MCF 10A (cell line): ENCODE data around the gene PSD2. TPM values are rescaled to one million over a fixed set of nuclear protein-coding genes. Genes with fewer than 3 reads are reported as not detected.

Source experiments
- BruUV-seq: library from RNA; stranded (reverse); fragments of 400-500 nt; replicated peaks from 2 replicates; lab custom pipeline; 2021; lab: Mats Ljungman, UMichigan
- CTCF ChIA-PET: fragments of 300-600 bp; sonication (Branson Sonifier 250); formaldehyde crosslinking; extraction: SDS; loops from one replicate; lab custom pipeline; 2021; ENCODE audit warnings: antibody characterized with exemption, inconsistent platforms; lab: Yijun Ruan, JAX
- POLR2A ChIA-PET: fragments of 300-600, 350-650 bp; sonication (Branson Sonifier 250); formaldehyde crosslinking; extraction: SDS; loops from one replicate; lab custom pipeline; 2020; ENCODE audit warnings: antibody characterized with exemption, inconsistent platforms; lab: Yijun Ruan, JAX
- DNase-seq: peaks from one replicate; pipeline ENCODE4 v3.0.0-alpha.2; 2018; ENCODE audit not compliant: unreplicated experiment
- H3K27ac Mint-ChIP-seq: one replicate; pipeline ENCODE4 v1.8.0; 2022; ENCODE audit warnings: mild to moderate bottlenecking, low read depth, mixed read lengths; ENCODE audit not compliant: unreplicated experiment
- H3K27me3 Mint-ChIP-seq: one replicate; pipeline ENCODE4 v1.8.0; 2022; ENCODE audit warnings: mixed read lengths; ENCODE audit not compliant: insufficient read depth, unreplicated experiment
- H3K36me3 Mint-ChIP-seq: one replicate; pipeline ENCODE4 v1.8.0; 2022; ENCODE audit warnings: mild to moderate bottlenecking, moderate library complexity, mixed read lengths; ENCODE audit not compliant: insufficient read depth, unreplicated experiment
- H3K4me1 Mint-ChIP-seq: one replicate; pipeline ENCODE4 v1.8.0; 2022; ENCODE audit warnings: mixed read lengths; ENCODE audit not compliant: insufficient read depth, unreplicated experiment
- H3K4me3 Mint-ChIP-seq: one replicate; pipeline ENCODE4 v1.8.0; 2022; ENCODE audit warnings: mild to moderate bottlenecking, moderate library complexity, mixed read lengths; ENCODE audit not compliant: unreplicated experiment
- H3K9me3 Mint-ChIP-seq: one replicate; pipeline ENCODE4 v1.8.0; 2022; ENCODE audit warnings: mixed read lengths; ENCODE audit not compliant: unreplicated experiment
- intact Hi-C: fragments of 100-400 bp; cut with micrococcal nuclease; formaldehyde crosslinking; loops from 2 replicates; pipeline ENCODE4 v1.14.1; 2022
- total RNA-seq: library from RNA; stranded (reverse); gene quantifications from 2 replicates; pipeline ENCODE4 v1.2.3, GENCODE V29; 2022
- TF ChIP-seq, protein P1 (sequence below): fragments of 200-600 bp; IDR thresholded peaks from one replicate; pipeline ENCODE4 v1.8.0; 2022; ENCODE audit warnings: antibody characterized with exemption, mild to moderate bottlenecking; ENCODE audit not compliant: unreplicated experiment

The PSD2 gene
- total RNA-seq, 1 experiment from 2014 or later: not detected

GRCh38 chr5:139862803-139863202, 67.2 kb downstream of the PSD2 start:
- H3K4me1 Mint-ChIP-seq: no peaks in the 10 kb centered on the region
- H3K27ac Mint-ChIP-seq: no peak overlapping the region
- H3K9me3 Mint-ChIP-seq: no peaks in the 10 kb centered on the region
- TF ChIP-seq, protein P1, sequence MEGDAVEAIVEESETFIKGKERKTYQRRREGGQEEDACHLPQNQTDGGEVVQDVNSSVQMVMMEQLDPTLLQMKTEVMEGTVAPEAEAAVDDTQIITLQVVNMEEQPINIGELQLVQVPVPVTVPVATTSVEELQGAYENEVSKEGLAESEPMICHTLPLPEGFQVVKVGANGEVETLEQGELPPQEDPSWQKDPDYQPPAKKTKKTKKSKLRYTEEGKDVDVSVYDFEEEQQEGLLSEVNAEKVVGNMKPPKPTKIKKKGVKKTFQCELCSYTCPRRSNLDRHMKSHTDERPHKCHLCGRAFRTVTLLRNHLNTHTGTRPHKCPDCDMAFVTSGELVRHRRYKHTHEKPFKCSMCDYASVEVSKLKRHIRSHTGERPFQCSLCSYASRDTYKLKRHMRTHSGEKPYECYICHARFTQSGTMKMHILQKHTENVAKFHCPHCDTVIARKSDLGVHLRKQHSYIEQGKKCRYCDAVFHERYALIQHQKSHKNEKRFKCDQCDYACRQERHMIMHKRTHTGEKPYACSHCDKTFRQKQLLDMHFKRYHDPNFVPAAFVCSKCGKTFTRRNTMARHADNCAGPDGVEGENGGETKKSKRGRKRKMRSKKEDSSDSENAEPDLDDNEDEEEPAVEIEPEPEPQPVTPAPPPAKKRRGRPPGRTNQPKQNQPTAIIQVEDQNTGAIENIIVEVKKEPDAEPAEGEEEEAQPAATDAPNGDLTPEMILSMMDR: no peak
- intact Hi-C loops: loop anchor here (5.0 kb wide), 1 partner anchor 294 kb away; no protein-coding TSS in a partner anchor
- no peak overlapping the region for H3K4me3 Mint-ChIP-seq
- H3K27me3 Mint-ChIP-seq: peaks cover 22% of the 10 kb centered on the region
- POLR2A ChIA-PET: interaction anchor here (1.2 to 2.0 kb wide), 3 partner anchors 19 to 105 kb away, joined by 3 to 18 read pairs (median 6); no protein-coding TSS in a partner anchor
- no peaks in the 10 kb centered on the region for H3K36me3 Mint-ChIP-seq
- DNase-seq: no peak
- CTCF ChIA-PET: interaction anchor here (0.5 to 15.0 kb wide), 39 partner anchors 7 to 288 kb away, joined by 3 to 292 read pairs (median 4); no protein-coding TSS in a partner anchor
- no TSS peak for BruUV-seq

DNA sequence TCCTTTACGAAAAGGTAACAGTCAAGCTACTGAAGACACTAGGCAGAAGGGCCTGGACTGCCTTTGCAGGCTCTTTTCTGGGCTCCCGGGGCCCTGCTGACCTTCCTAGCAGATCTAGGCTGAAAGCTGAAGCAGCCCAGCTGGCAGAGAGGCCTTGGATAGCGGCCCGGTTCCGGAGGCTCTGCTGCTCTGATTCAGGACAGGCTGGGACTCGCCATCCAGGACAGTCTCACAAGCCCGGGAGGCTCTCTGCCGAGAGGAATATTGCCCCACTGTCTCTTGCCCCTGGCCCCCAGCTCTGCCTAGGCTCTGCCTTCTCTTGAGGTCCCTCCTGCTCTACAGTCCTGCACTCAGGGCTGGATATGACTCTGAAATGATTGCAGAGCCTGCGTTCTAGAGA, 67.8 kb downstream of the PSD2 start:
- H3K4me3 Mint-ChIP-seq: no peak overlapping the region
- peak; percentile 55 for DNase-seq
- H3K27ac Mint-ChIP-seq: no peak overlapping the region
- H3K36me3 Mint-ChIP-seq: no peaks in the 10 kb centered on the region
- BruUV-seq: no TSS peak
- CTCF ChIA-PET: interaction anchor here (0.5 to 15.0 kb wide), 43 partner anchors 8 to 266 kb away, joined by 3 to 292 read pairs (median 4); no protein-coding TSS in a partner anchor
- intact Hi-C loops: loop anchor here (5.0 kb wide), 1 partner anchor 294 kb away; no protein-coding TSS in a partner anchor
- POLR2A ChIA-PET: interaction anchor here (0.9 to 2.0 kb wide), 5 partner anchors 19 to 105 kb away, joined by 3 to 18 read pairs (median 3); no protein-coding TSS in a partner anchor
- peaks cover 22% of the 10 kb centered on the region for H3K27me3 Mint-ChIP-seq
- TF ChIP-seq, protein P1: no peak
- no peaks in the 10 kb centered on the region for H3K9me3 Mint-ChIP-seq
- H3K4me1 Mint-ChIP-seq: no peaks in the 10 kb centered on the region

- intact Hi-C loops: loop anchor here (1.0 to 5.0 kb wide), 3 partner anchors 77 to 293 kb away; no protein-coding TSS in a partner anchor
- Mint-ChIP-seq H3K9me3 (no peaks in the 10 kb centered on the region), H3K4me3 (no peak overlapping the region), H3K4me1 (no peaks in the 10 kb centered on the region), H3K36me3 (no peaks in the 10 kb centered on the region), H3K27ac (no peak overlapping the region), H3K27me3 (peaks cover 22% of the 10 kb centered on the region)
- ChIA-PET POLR2A (interaction anchor here (0.9 to 2.0 kb wide), 4 partner anchors 25 to 104 kb away, joined by 3 to 18 read pairs (median 4); no protein-coding TSS in a partner anchor), CTCF (interaction anchor here (0.6 to 15.0 kb wide), 54 partner anchors 8 to 1984 kb away, joined by 3 to 292 read pairs (median 4); no protein-coding TSS in a partner anchor)
- TF ChIP-seq, protein P1: peak; percentile 93
- BruUV-seq: no TSS peak
- peak; percentile 73 for DNase-seq
Measured at GRCh38 chr5:139863855-139864558, 68.4 kb downstream of the PSD2 start.
